Stomach smooth muscle (tissue), 2 donors: ENCODE measurements around the gene ELF1.
"Not testable (repeated sequence)": the region's sequence is repeated elsewhere in the genome, so short reads cannot be mapped to it uniquely, and the experiment has no call there.

Experiments
- H3K27ac ChIP-seq: one replicate; pipeline ENCODE4 v1.7.0; 2013; ENCODE audit warnings: mild to moderate bottlenecking, low read length, inconsistent platforms
- H3K27me3 ChIP-seq, 2 donors: one replicate each; pipeline ENCODE4 v1.7.0; 2013; ENCODE audit warnings: low read length in 2 of 2; ENCODE audit not compliant: insufficient read depth in 2 of 2, control insufficient read depth in 1 of 2
- H3K36me3 ChIP-seq, 2 donors: one replicate each; pipeline ENCODE4 v1.7.0; 2013; ENCODE audit warnings: low read length in 2 of 2; ENCODE audit not compliant: control insufficient read depth in 2 of 2, insufficient read depth in 2 of 2
- H3K4me1 ChIP-seq: one replicate; pipeline ENCODE4 v1.7.0; 2013; ENCODE audit warnings: low read length; ENCODE audit not compliant: control insufficient read depth, insufficient read depth
- H3K4me3 ChIP-seq, 2 donors: one replicate each; pipeline ENCODE4 v1.7.0; 2013; ENCODE audit warnings: low read length in 2 of 2
- H3K9ac ChIP-seq, 2 donors: one replicate each; pipeline ENCODE4 v1.7.0; 2013; ENCODE audit warnings: low read length in 2 of 2, mild to moderate bottlenecking in 1 of 2
- H3K9me3 ChIP-seq, 2 donors: one replicate each; pipeline ENCODE4 v1.7.0; 2013; ENCODE audit warnings: low read length in 2 of 2; ENCODE audit not compliant: control insufficient read depth in 2 of 2
- donor health status: healthy.
- donor health status: Pancreatic carcinoma.

The ELF1 gene

DNA sequence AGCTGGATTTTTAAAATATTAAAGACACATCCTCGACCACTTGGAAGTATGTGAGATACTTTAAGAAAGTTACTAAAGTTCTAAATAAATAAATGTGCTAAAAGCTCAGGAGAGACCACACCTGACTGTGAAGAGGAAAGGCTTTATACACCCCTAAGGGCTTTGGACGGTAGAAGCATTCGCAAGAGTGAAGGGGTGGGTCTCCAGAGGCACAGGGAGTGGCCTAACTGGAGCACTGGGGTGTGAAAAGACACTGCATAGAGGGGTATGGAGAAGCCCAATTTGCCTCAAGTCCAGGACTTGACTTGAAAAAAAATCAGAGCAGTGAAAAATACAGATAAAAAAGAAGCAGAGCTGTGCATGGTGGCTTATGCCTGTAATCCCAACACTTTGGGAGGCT is 125.5 kb downstream of the ELF1 start:
- H3K27me3 ChIP-seq, H3K4me3 ChIP-seq, H3K9me3 ChIP-seq, H3K36me3 ChIP-seq, H3K4me1 ChIP-seq, H3K9ac ChIP-seq, H3K27ac ChIP-seq: not testable (repeated sequence)

DNA sequence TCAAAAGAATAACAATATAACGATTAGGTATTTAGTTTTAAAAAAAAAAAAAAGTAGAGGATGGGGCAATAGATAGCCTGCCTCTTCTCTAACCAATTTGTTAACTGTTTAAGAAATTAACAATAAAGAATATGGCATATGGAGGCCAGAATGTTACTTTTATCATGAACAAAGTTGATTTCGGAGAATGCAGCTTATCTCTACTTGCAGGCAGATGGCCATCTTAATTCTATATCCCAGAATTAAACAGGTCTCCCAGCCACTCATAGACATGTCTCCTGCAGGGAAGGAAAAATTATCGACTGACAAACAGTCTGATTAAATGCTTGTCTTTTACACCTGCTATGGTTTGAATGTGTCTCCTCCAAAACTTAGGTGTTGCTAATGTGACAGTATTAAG is 133.1 kb downstream of the ELF1 start:
- H3K36me3 ChIP-seq: no peaks in the 10 kb centered on the region
- H3K4me1 ChIP-seq: no peaks in the 10 kb centered on the region
- no peak overlapping the region for H3K9ac ChIP-seq
- no peaks in the 10 kb centered on the region for H3K9me3 ChIP-seq
- H3K4me3 ChIP-seq: no peak overlapping the region
- H3K27me3 ChIP-seq: no peaks in the 10 kb centered on the region
- no peak overlapping the region for H3K27ac ChIP-seq

DNA sequence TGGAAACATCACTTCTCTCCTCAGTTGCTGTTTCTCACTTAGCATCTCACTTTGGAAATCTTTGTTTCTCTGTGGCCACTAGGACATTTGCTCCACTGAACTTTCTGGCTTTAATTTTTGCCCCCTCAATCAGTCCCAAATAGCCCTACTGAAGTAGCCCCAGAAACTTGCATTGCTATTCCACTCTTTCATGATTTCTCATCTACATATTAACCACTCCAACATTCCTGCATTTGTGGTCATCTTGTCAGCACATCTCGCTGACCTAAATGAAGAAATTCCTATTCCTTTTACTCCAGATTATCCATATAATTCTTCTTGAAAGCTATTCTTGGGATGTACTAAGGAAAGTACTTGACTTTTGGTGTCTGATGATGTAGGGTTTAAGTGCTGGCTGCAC is 134.9 kb downstream of the ELF1 start:
- not testable (repeated sequence) for H3K9ac ChIP-seq, H3K36me3 ChIP-seq, H3K4me1 ChIP-seq, H3K27ac ChIP-seq, H3K4me3 ChIP-seq, H3K27me3 ChIP-seq, H3K9me3 ChIP-seq
